K562 (cell line): ENCODE results near the gene CEP57. TPM values are rescaled to one million over a fixed set of nuclear protein-coding genes. Genes with fewer than 3 reads are reported as not detected.

Source experiments
- ATAC-seq: fragments of 200-7000 bp; cut with Tn5 transposase; 3 replicates; pipeline ENCODE4 v1.9.1; 2020; ENCODE audit warnings: moderate library complexity
- BruUV-seq: library from RNA; stranded (reverse); fragments of 400-500 nt; replicated peaks from 2 replicates; lab custom pipeline; 2021; lab: Mats Ljungman, UMichigan
- CTCF ChIA-PET: fragments of 300-600 bp; formaldehyde crosslinking; extraction: SDS; loops from one replicate; lab custom pipeline; 2021; ENCODE audit warnings: low intra/inter-chr PET ratio; lab: Yijun Ruan, JAX
- POLR2A ChIA-PET: fragments of 300-600, 350-650 bp; sonication (Branson Sonifier 250); formaldehyde crosslinking; extraction: SDS; loops from one replicate; lab custom pipeline; 2021; ENCODE audit warnings: antibody characterized with exemption, inconsistent platforms; lab: Yijun Ruan, JAX
- DNase-seq, 4 experiments: peaks; one replicate each; pipeline versions ENCODE4 v3.0.0 to v3.0.0-alpha.2; 2011 to 2018; ENCODE audit warnings: low spot score in 3 of 4, mixed read lengths in 3 of 4; ENCODE audit errors: extremely low read depth in 1 of 4
- FAIRE-seq: peaks from 2 replicates; lab custom pipeline; 2011; peaks lifted over from hg19 to GRCh38; lab: Jason Lieb, UNC
- H2AFZ ChIP-seq: 2 replicates; pipeline ENCODE4 v1.6.0; 2011; ENCODE audit warnings: low read depth, low read length, control low read depth, inconsistent platforms
- H3K27ac ChIP-seq: fragments of 200-600 bp; 3 replicates; pipeline ENCODE4 v1.8.0; 2011; ENCODE audit warnings: low read depth, mild to moderate bottlenecking, control low read depth, inconsistent platforms, low read length, moderate library complexity, mixed read lengths; ENCODE audit errors: extremely low read depth
- H3K27me3 ChIP-seq, 2 experiments: fragments of 300-600 bp in 1 of 2; 2 replicates in 1 of 2; 3 replicates in 1 of 2; pipeline versions ENCODE4 v1.6.0 to v1.8.0; 2011; ENCODE audit warnings: inconsistent platforms in 2 of 2, low read length in 2 of 2, mild to moderate bottlenecking in 1 of 2, mixed read lengths in 1 of 2, moderate library complexity in 1 of 2; ENCODE audit not compliant: control insufficient read depth in 2 of 2, insufficient read depth in 2 of 2
- H3K36me3 ChIP-seq: fragments of 300-600 bp; 3 replicates; pipeline ENCODE4 v1.8.0; 2011; ENCODE audit warnings: mild to moderate bottlenecking, low read length, inconsistent platforms; ENCODE audit not compliant: control insufficient read depth, insufficient read depth
- H3K4me1 ChIP-seq, 2 experiments: fragments of 200-600 bp in 1 of 2; replicated peaks in 1 of 2; 2 replicates in 1 of 2; 3 replicates in 1 of 2; pipeline versions ENCODE4 v1.5.1 to v1.8.0; 2011; ENCODE audit warnings: inconsistent platforms in 2 of 2, low read length in 2 of 2, mild to moderate bottlenecking in 1 of 2, mixed read lengths in 1 of 2, moderate library complexity in 1 of 2; ENCODE audit not compliant: control insufficient read depth in 2 of 2, insufficient read depth in 2 of 2
- H3K4me2 ChIP-seq: 2 replicates; pipeline ENCODE4 v1.6.1; 2011; ENCODE audit warnings: low read length, control low read depth, inconsistent platforms, mixed read lengths; ENCODE audit not compliant: insufficient read depth
- H3K4me3 ChIP-seq: fragments of 200-600 bp; sonication (generic), shearing (Covaris generic); 2 replicates; pipeline ENCODE4 v1.5.1; 2016; ENCODE audit warnings: control low read depth, inconsistent platforms
- H3K79me2 ChIP-seq: fragments of 200-600 bp; 3 replicates; pipeline ENCODE4 v1.8.0; 2011; ENCODE audit warnings: low read length, inconsistent platforms; ENCODE audit not compliant: control insufficient read depth, insufficient read depth
- H3K9ac ChIP-seq, 2 experiments: 2 replicates each; pipeline versions ENCODE4 v1.6.0 to v1.6.1; 2011; ENCODE audit warnings: low read depth in 2 of 2, low read length in 2 of 2, control low read depth in 1 of 2, inconsistent platforms in 1 of 2, mild to moderate bottlenecking in 1 of 2, mixed read lengths in 1 of 2; ENCODE audit not compliant: insufficient read depth in 1 of 2
- H3K9me1 ChIP-seq: one replicate; pipeline ENCODE4 v1.6.0; 2011; ENCODE audit warnings: inconsistent platforms, mild to moderate bottlenecking, low read length, moderate library complexity; ENCODE audit not compliant: control insufficient read depth, insufficient read depth
- H3K9me3 ChIP-seq: replicated peaks from 2 replicates; pipeline ENCODE4 v1.5.1; 2011; ENCODE audit warnings: low read depth, low read length, inconsistent platforms; ENCODE audit not compliant: control insufficient read depth, insufficient read depth
- H4K20me1 ChIP-seq: replicated peaks from 2 replicates; pipeline ENCODE4 v1.6.1; 2011; ENCODE audit warnings: low read length, inconsistent platforms, mixed read lengths; ENCODE audit not compliant: control insufficient read depth, insufficient read depth
- CBFA2T2 ChIP-seq: fragments of 450-650 bp; conservative IDR thresholded peaks from 2 replicates; pipeline ENCODE4 v1.6.1; 2017; ENCODE audit warnings: mild to moderate bottlenecking
- CBFA2T3 ChIP-seq: fragments of 450-650 bp; IDR thresholded peaks from 2 replicates; pipeline ENCODE4 v1.6.1; 2017
- FOS ChIP-seq: IDR thresholded peaks from 3 replicates; pipeline ENCODE4 v1.6.1; 2011; ENCODE audit not compliant: insufficient read length; ENCODE audit errors: extremely low read depth
- GTF2B ChIP-seq: IDR thresholded peaks from 2 replicates; pipeline ENCODE4 v1.6.1; 2011; ENCODE audit not compliant: insufficient read length; ENCODE audit errors: extremely low read depth
- HMGXB4 ChIP-seq: sonication (generic); formaldehyde crosslinking; IDR thresholded peaks from 2 replicates; pipeline ENCODE4 v1.8.1; 2023; ENCODE audit warnings: mild to moderate bottlenecking, missing genetic modification reagents
- IRF1 ChIP-seq: sonication (generic); formaldehyde crosslinking; IDR thresholded peaks from 2 replicates; pipeline ENCODE4 v1.8.0; 2022; ENCODE audit warnings: missing genetic modification reagents, mild to moderate bottlenecking, borderline replicate concordance
- KAT8 ChIP-seq: fragments of 450-650 bp; IDR thresholded peaks from 2 replicates; pipeline ENCODE4 v1.6.1; 2016; ENCODE audit warnings: low read depth, mild to moderate bottlenecking
- KLF1 ChIP-seq: fragments of 450-650 bp; IDR thresholded peaks from 2 replicates; pipeline ENCODE4 v1.6.1; 2016; ENCODE audit warnings: missing genetic modification characterization, missing compliant biosample characterization
- MYBL2 ChIP-seq, 2 experiments: fragments of 450-650 bp in 1 of 2; sonication (generic) in 1 of 2; formaldehyde crosslinking in 1 of 2; IDR thresholded peaks; 2 replicates each; pipeline versions ENCODE4 v1.6.1 to v1.8.1; 2017 to 2022; ENCODE audit warnings: borderline replicate concordance in 1 of 2, inconsistent platforms in 1 of 2, low read depth in 1 of 2, mild to moderate bottlenecking in 1 of 2, missing genetic modification reagents in 1 of 2, moderate library complexity in 1 of 2
- NFATC3 ChIP-seq: fragments of 450-650 bp; IDR thresholded peaks from 2 replicates; pipeline ENCODE4 v1.6.1; 2017; ENCODE audit warnings: mild to moderate bottlenecking
- PTTG1 ChIP-seq: fragments of 450-650 bp; IDR thresholded peaks from 2 replicates; pipeline ENCODE4 v1.6.1; 2016; ENCODE audit warnings: low read depth, mild to moderate bottlenecking, missing genetic modification characterization, missing compliant biosample characterization
- SIX5 ChIP-seq, 2 experiments: IDR thresholded peaks; 2 replicates each; pipeline ENCODE4 v1.6.1; 2011; ENCODE audit warnings: low read length in 2 of 2, borderline replicate concordance in 1 of 2, low read depth in 1 of 2, mild to moderate bottlenecking in 1 of 2, moderate library complexity in 1 of 2; ENCODE audit not compliant: insufficient read depth in 1 of 2
- TBP ChIP-seq: optimal IDR thresholded peaks from 2 replicates; pipeline ENCODE3; 2011; ENCODE audit warnings: low read depth, low read length, improper control_type of control experiment
- ZFP30 ChIP-seq: fragments of 250-450 bp; sonication (Bioruptor Pico); IDR thresholded peaks from 2 replicates; pipeline ENCODE4 v1.8.0; 2022; ENCODE audit warnings: moderate library complexity, mild to moderate bottlenecking, inconsistent platforms, borderline replicate concordance
- ZNF274 ChIP-seq: IDR thresholded peaks from 2 replicates; pipeline ENCODE4 v1.6.1; 2011; ENCODE audit warnings: low read depth, mild to moderate bottlenecking, low read length, moderate library complexity, borderline replicate concordance
- ZSCAN29 ChIP-seq: fragments of 450-650 bp; IDR thresholded peaks from 2 replicates; pipeline ENCODE4 v1.6.1; 2017
- WGBS: fragments of 100-300 bp; shearing (Covaris generic); methylation state at CpG from one replicate; pipeline ENCODE4 v1.1.6; 2016; ENCODE audit warnings: low coverage, mixed read lengths; ENCODE audit not compliant: insufficient coverage; ENCODE audit errors: missing lambda C conversion rate; 5-methylcytosine and 5-hydroxymethylcytosine counted together
- in situ Hi-C: fragments of 300-500 bp; cut with MboI; formaldehyde crosslinking; loops from 4 replicates; pipeline ENCODE4 v1.15.0; 2018; ENCODE audit warnings: inconsistent platforms, mixed read lengths
- intact Hi-C: fragments of 100-400 bp; cut with micrococcal nuclease; formaldehyde crosslinking; loops from 2 replicates; pipeline ENCODE4 v1.14.2; 2022
- polyA plus RNA-seq, 8 experiments: library from polyadenylated mRNA; depleted of rRNA in 4 of 8; stranded (reverse) in 5 of 8; unstranded in 3 of 8; fragments of >200 nt; fragmentation: Nextera tagmentation in 2 of 8; fragmentation: Illumina TruSeq in 1 of 8; extraction: Ambion mirVana in 2 of 8; extraction: Trizol in 1 of 8; gene quantifications; 2 replicates each; pipeline versions ENCODE4 v1.2.1 to v1.2.3, GENCODE V29; 2011 to 2014; ENCODE audit warnings: inconsistent platforms in 1 of 8, missing spikeins in 1 of 8
- total RNA-seq, 7 experiments: library from RNA; depleted of rRNA in 6 of 7; stranded (reverse); fragments of >200 nt in 6 of 7; fragmentation: Illumina TruSeq in 2 of 7; extraction: Trizol in 2 of 7; gene quantifications; 2 replicates each; pipeline versions ENCODE4 v1.2.1 to v1.2.3, GENCODE V29; 2011 to 2021; ENCODE audit warnings: low replicate concordance in 1 of 7

The CEP57 gene
- total and polyA plus RNA-seq, 9 of the 15 experiments (the other 6 are each of a cell fraction or from before 2014, with no cell fraction given) = 25.1 to 88.1 (median 65.2) TPM

- Histone ChIP-seq H3K4me1 (no peaks in the 10 kb centered on the region), H3K9me3 (no peaks in the 10 kb centered on the region), H3K27me3 (no peaks in the 10 kb centered on the region), H3K36me3 (peaks cover 80% of the 10 kb centered on the region)
- FAIRE-seq (no peak), ATAC-seq (no peak), DNase-seq (peak in 1 of 4 experiments; percentile 10)
- in situ Hi-C loops = no loop called here
- TF ChIP-seq TBP = no peak
- TF ChIP-seq ZNF274 = no peak
- no peak for TF ChIP-seq NFATC3
- TF ChIP-seq SIX5 (IDR thresholded peaks at IDR 0.05; ENCODE audit: borderline replicate concordance in 1 of 2, insufficient read depth in 1 of 2, low read depth in 1 of 2, low read length in 2 of 2) = no peak
- TF ChIP-seq HMGXB4 (CRISPR knock-in tag) = no peak
- TF ChIP-seq CBFA2T3 = no peak
- no peak for TF ChIP-seq CBFA2T2
- TF ChIP-seq IRF1 (CRISPR knock-in tag) = no peak
- no peak for TF ChIP-seq ZSCAN29
- no peak for TF ChIP-seq PTTG1 (tag)
- TF ChIP-seq FOS = no peak
- TF ChIP-seq MYBL2 (IDR thresholded peaks at IDR 0.05; ENCODE audit: low read depth) = no peak
- TF ChIP-seq MYBL2 (CRISPR knock-in tag; IDR thresholded peaks at IDR 0.05; ENCODE audit: borderline replicate concordance) = no peak
- TF ChIP-seq KLF1 (tag) = no peak
- TF ChIP-seq ZFP30 = no peak
- no peak for TF ChIP-seq KAT8
- TF ChIP-seq GTF2B = no peak
- TF ChIP-seq, all 486 proteins: peak for 0
- Histone ChIP-seq H3K27ac (no peak overlapping the region), H3K9me1 (no peaks in the 10 kb centered on the region), H4K20me1 (no peaks in the 10 kb centered on the region), H3K4me3 (no peak overlapping the region), H3K79me2 (no peaks in the 10 kb centered on the region), H2AFZ (no peak overlapping the region), H3K9ac (no peak overlapping the region), H3K4me2 (no peak overlapping the region)
- no TSS peak for BruUV-seq
- WGBS = 92% methylated on average over 1 of the region's 1 CpG
- POLR2A ChIA-PET = interaction anchor here (0.6 kb wide), 1 partner anchor 252 kb away, joined by 3 read pairs; no protein-coding TSS in a partner anchor
- CTCF ChIA-PET = no interaction called here
- intact Hi-C loops = no loop called here
Observed at GRCh38 chr11:95829580-95830259, 39.4 kb downstream of the CEP57 start.
